SHP77 treated with DMSO at 0.1 percent for 48 hours (cell line): ENCODE results near the gene PTPRD.
A peak's percentile ranks its signal among the peaks of the same experiment; 100 is the strongest.

ENCODE experiments used
- DNase-seq: peaks from one replicate; lab custom pipeline; 2025; lab: John Stamatoyannopoulos, UW

Gene PTPRD

GRCh38 chr9:10172476-10172875 lies 440.3 kb downstream of the PTPRD start:
- DNase-seq, result no peak

GRCh38 chr9:10168241-10168640 lies 444.6 kb downstream of the PTPRD start:
- peak; percentile 21 for DNase-seq

GRCh38 chr9:10148796-10149195 lies 464.0 kb downstream of the PTPRD start:
- no peak for DNase-seq

- no peak for DNase-seq
Observed at GRCh38 chr9:10146517-10147331, 466.1 kb downstream of the PTPRD start.

- no peak for DNase-seq
Observed at GRCh38 chr9:10144355-10144754, 468.4 kb downstream of the PTPRD start.

- DNase-seq, result no peak
Observed at GRCh38 chr9:10135553-10135952, 477.2 kb downstream of the PTPRD start.

- no peak for DNase-seq
Observed at GRCh38 chr9:10134266-10134665, 478.5 kb downstream of the PTPRD start.

GRCh38 chr9:10130061-10130675 lies 482.6 kb downstream of the PTPRD start:
- no peak for DNase-seq

- no peak for DNase-seq
Observed at GRCh38 chr9:10127867-10128266, 484.9 kb downstream of the PTPRD start.

- no peak for DNase-seq
Observed at GRCh38 chr9:10112798-10113197, 500.0 kb downstream of the PTPRD start.

- DNase-seq, result no peak
Observed at GRCh38 chr9:10112070-10112469, 500.7 kb downstream of the PTPRD start.

- no peak for DNase-seq
Observed at GRCh38 chr9:10108815-10109214, 504.0 kb downstream of the PTPRD start.

- no peak for DNase-seq
Observed at GRCh38 chr9:10104774-10105173, 508.0 kb downstream of the PTPRD start.

GRCh38 chr9:10095208-10095607 lies 517.6 kb downstream of the PTPRD start:
- no peak for DNase-seq

- no peak for DNase-seq
Observed at GRCh38 chr9:10094563-10094962, 518.2 kb downstream of the PTPRD start.

GRCh38 chr9:10080012-10080411 lies 532.8 kb downstream of the PTPRD start:
- no peak for DNase-seq

- no peak for DNase-seq
Observed at GRCh38 chr9:10079284-10079964, 533.4 kb downstream of the PTPRD start.

GRCh38 chr9:10071579-10071978 lies 541.2 kb downstream of the PTPRD start:
- no peak for DNase-seq

- DNase-seq, result no peak
Observed at GRCh38 chr9:10062629-10063395, 550.0 kb downstream of the PTPRD start.

GRCh38 chr9:10059044-10059443 lies 553.8 kb downstream of the PTPRD start:
- DNase-seq, result no peak

GRCh38 chr9:10055886-10056395 lies 556.9 kb downstream of the PTPRD start:
- DNase-seq, result no peak

GRCh38 chr9:10054456-10054855 lies 558.3 kb downstream of the PTPRD start:
- DNase-seq, result no peak
